Smooth muscle cell (in vitro differentiated cells): ENCODE measurements around the gene PRRT3. TPM values are rescaled to one million over a fixed set of nuclear protein-coding genes. Genes with fewer than 3 reads are reported as not detected.

ENCODE experiments used
- DNase-seq: peaks from one replicate; lab custom pipeline; 2025; ENCODE audit not compliant: unreplicated experiment; lab: John Stamatoyannopoulos, UW
- H2AFZ ChIP-seq: fragments of 200-600 bp; sonication (generic); 2 replicates; pipeline ENCODE4 v1.6.0; 2016; ENCODE audit warnings: antibody characterized with exemption, low read depth, mild to moderate bottlenecking
- H3F3A ChIP-seq: fragments of 200-600 bp; sonication (generic); 2 replicates; pipeline ENCODE4 v1.6.0; 2017; ENCODE audit warnings: antibody characterized with exemption, low read depth
- H3K27ac ChIP-seq: fragments of 200-600 bp; sonication (generic); 2 replicates; pipeline ENCODE4 v1.5.1; 2016; ENCODE audit warnings: low read depth, mild to moderate bottlenecking
- H3K27me3 ChIP-seq: fragments of 200-600 bp; sonication (generic); 2 replicates; pipeline ENCODE4 v1.6.1; 2016; ENCODE audit warnings: low read depth, mild to moderate bottlenecking
- H3K36me3 ChIP-seq: fragments of 200-600 bp; sonication (generic); 2 replicates; pipeline ENCODE4 v1.5.1; 2016; ENCODE audit warnings: low read depth
- H3K4me1 ChIP-seq: fragments of 200-600 bp; sonication (generic); 2 replicates; pipeline ENCODE4 v1.5.1; 2016; ENCODE audit warnings: low read depth
- H3K4me2 ChIP-seq: fragments of 200-600 bp; sonication (generic); 2 replicates; pipeline ENCODE4 v1.6.0; 2016; ENCODE audit warnings: mild to moderate bottlenecking
- H3K4me3 ChIP-seq: fragments of 200-600 bp; sonication (generic); 2 replicates; pipeline ENCODE4 v1.5.1; 2016; ENCODE audit warnings: mild to moderate bottlenecking
- H3K79me2 ChIP-seq: fragments of 200-600 bp; sonication (generic); 2 replicates; pipeline ENCODE4 v1.6.0; 2016; ENCODE audit warnings: low read depth, mild to moderate bottlenecking
- H3K9ac ChIP-seq: fragments of 200-600 bp; sonication (generic); 2 replicates; pipeline ENCODE4 v1.6.0; 2016; ENCODE audit warnings: low read depth
- H3K9me3 ChIP-seq: fragments of 200-600 bp; sonication (generic); replicated peaks from 2 replicates; pipeline ENCODE4 v1.5.1; 2016; ENCODE audit warnings: low read depth
- H4K20me1 ChIP-seq: fragments of 200-600 bp; sonication (generic); 2 replicates; pipeline ENCODE4 v1.6.0; 2016; ENCODE audit warnings: low read depth
- WGBS: methylation state at CpG from one replicate; pipeline ENCODE4 v1.1.7; 2016; ENCODE audit warnings: low lambda C conversion rate; 5-methylcytosine and 5-hydroxymethylcytosine counted together
- polyA plus RNA-seq: library from polyadenylated mRNA; unstranded; fragments of >200 nt; fragmentation: Nextera tagmentation; extraction: Ambion mirVana; gene quantifications from 2 replicates; pipeline ENCODE4 v1.2.1, GENCODE V29; 2016
- total RNA-seq: library from RNA; depleted of rRNA; stranded (reverse); fragments of >200 nt; gene quantifications from 2 replicates; pipeline ENCODE4 v1.2.3, GENCODE V29; 2014
- TF ChIP-seq, protein P1 (sequence below): fragments of 200-600 bp; sonication (generic); IDR thresholded peaks from 2 replicates; pipeline ENCODE4 v1.5.1; 2017; ENCODE audit warnings: borderline replicate concordance, mild to moderate bottlenecking, antibody characterized with exemption; ENCODE audit not compliant: insufficient read depth, poor library complexity, severe bottlenecking

PRRT3 gene
- total and polyA plus RNA-seq, 2 experiments from 2014 or later: 1.3 to 2.4 TPM

GRCh38 chr3:9986230-9986725, 34.1 kb upstream of the PRRT3 start:
- 2% methylated on average over 17 of the region's 17 CpGs for WGBS
- H3K79me2 ChIP-seq: peaks cover 41% of the 10 kb centered on the region

GRCh38 chr3:9980251-9980650, 28.0 kb upstream of the PRRT3 start:
- DNase-seq: no peak
- Histone ChIP-seq H3K4me2 (no peak overlapping the region), H3K27ac (no peak overlapping the region), H3K4me1 (peaks cover 1% of the 10 kb centered on the region), H3K27me3 (no peaks in the 10 kb centered on the region), H4K20me1 (peaks cover 35% of the 10 kb centered on the region), H3F3A (peaks cover 14% of the 10 kb centered on the region), H2AFZ (no peak overlapping the region), H3K9ac (no peak overlapping the region), H3K79me2 (peaks cover 21% of the 10 kb centered on the region), H3K4me3 (no peak overlapping the region), H3K9me3 (no peaks in the 10 kb centered on the region), H3K36me3 (no peaks in the 10 kb centered on the region)
- WGBS: 94% methylated on average over 2 of the region's 2 CpGs
- TF ChIP-seq, protein P1, sequence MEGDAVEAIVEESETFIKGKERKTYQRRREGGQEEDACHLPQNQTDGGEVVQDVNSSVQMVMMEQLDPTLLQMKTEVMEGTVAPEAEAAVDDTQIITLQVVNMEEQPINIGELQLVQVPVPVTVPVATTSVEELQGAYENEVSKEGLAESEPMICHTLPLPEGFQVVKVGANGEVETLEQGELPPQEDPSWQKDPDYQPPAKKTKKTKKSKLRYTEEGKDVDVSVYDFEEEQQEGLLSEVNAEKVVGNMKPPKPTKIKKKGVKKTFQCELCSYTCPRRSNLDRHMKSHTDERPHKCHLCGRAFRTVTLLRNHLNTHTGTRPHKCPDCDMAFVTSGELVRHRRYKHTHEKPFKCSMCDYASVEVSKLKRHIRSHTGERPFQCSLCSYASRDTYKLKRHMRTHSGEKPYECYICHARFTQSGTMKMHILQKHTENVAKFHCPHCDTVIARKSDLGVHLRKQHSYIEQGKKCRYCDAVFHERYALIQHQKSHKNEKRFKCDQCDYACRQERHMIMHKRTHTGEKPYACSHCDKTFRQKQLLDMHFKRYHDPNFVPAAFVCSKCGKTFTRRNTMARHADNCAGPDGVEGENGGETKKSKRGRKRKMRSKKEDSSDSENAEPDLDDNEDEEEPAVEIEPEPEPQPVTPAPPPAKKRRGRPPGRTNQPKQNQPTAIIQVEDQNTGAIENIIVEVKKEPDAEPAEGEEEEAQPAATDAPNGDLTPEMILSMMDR: no peak

More at GRCh38 chr3:9986230-9986725, 34.1 kb upstream of the PRRT3 start:
- Histone ChIP-seq H3F3A (no peaks in the 10 kb centered on the region), H3K4me1 (peaks cover 18% of the 10 kb centered on the region), H3K9ac (peak overlapping the region; percentile 67), H4K20me1 (peaks cover 6% of the 10 kb centered on the region), H3K9me3 (no peaks in the 10 kb centered on the region), H3K27me3 (no peaks in the 10 kb centered on the region), H3K36me3 (no peaks in the 10 kb centered on the region), H3K4me3 (peak overlapping the region; percentile 72), H2AFZ (peak overlapping the region; percentile 50), H3K27ac (peak overlapping the region; percentile 34), H3K4me2 (peak overlapping the region; percentile 94)
- TF ChIP-seq, protein P1: no peak
- DNase-seq: no peak

DNA sequence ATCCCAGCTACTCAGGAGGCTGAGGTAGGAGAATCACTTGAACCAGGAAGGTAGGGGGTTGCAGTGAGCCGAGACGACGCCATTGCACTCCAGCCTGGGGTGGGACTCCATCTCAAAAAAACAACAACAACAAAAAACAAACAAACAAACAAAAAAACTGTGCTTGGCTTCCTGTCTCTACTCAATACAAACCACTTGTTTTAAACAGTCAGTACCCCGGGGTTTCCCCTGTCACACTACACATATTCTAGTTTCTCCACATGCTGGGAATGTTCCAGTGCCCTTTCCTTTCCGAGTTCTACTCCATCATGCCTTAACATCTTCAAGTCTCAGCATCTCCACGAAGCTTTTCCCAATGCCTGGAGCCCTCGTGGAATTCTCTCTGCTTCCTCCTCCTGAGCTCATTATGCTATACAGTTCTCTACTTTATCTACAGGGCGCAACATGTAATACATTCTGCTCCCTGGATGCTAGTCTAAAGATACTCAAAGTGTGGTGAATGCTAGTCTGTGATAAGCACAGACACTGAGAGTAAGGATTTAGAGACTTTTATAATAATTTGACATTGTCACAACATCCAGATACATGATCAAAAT, 26.6 kb upstream of the PRRT3 start:
- Histone ChIP-seq H3K79me2 (peaks cover 10% of the 10 kb centered on the region), H3F3A (peaks cover 14% of the 10 kb centered on the region), H3K9me3 (no peaks in the 10 kb centered on the region), H2AFZ (no peak overlapping the region), H3K36me3 (peaks cover 1% of the 10 kb centered on the region), H3K4me1 (no peaks in the 10 kb centered on the region), H3K9ac (no peak overlapping the region), H4K20me1 (peaks cover 35% of the 10 kb centered on the region), H3K4me2 (no peak overlapping the region), H3K27me3 (no peaks in the 10 kb centered on the region), H3K4me3 (no peak overlapping the region), H3K27ac (peak overlapping the region; percentile 3)
- TF ChIP-seq, protein P1: no peak
- 98% methylated on average over 8 of the region's 8 CpGs for WGBS
- no peak for DNase-seq
